Measurements from ENCODE around the gene KIF26B. TPM values are rescaled to one million over a fixed set of nuclear protein-coding genes. Genes with fewer than 3 reads are reported as not detected.

Gene KIF26B
- total RNA-seq, 3 donors from 2014 or later (not counting 1 experiment from before 2014, with no cell fraction given) = 0.16 to 0.96 (median 0.18) TPM

DNA sequence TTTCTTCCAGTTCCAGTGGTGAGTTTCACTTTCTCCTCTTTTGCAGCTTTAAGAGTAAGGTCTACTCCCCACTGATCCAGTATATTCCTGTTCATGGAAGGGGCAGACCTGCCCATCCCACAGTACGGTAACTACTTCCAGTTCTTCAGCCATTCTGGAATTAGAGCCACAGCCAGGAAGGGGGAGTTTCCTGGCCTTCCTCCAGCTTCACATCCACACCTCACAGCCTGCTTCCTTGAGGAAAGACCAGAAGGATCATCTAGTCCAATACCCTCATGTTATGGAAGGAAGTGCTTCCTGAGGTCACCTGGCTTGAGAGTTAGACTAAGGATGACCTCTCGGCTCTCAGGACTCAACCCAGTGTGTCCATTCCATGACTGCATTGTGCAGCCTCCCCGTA lies 597.8 kb downstream of the KIF26B start:
- Histone ChIP-seq H3K27me3 (ENCODE audit: control insufficient read depth, insufficient read depth, low read length) (no peaks in the 10 kb centered on the region), H3K9me3 (ENCODE audit: control insufficient read depth, insufficient read depth, low read length) (no peaks in the 10 kb centered on the region), H3K4me1 (ENCODE audit: control insufficient read depth, insufficient read depth, low read length) (no peaks in the 10 kb centered on the region), H3K36me3 (ENCODE audit: control insufficient read depth, insufficient read depth, low read length) (peaks cover 2% of the 10 kb centered on the region), H3K4me3 (ENCODE audit: low read length) (no peak overlapping the region), H3K27ac (ENCODE audit: low read length) (no peak overlapping the region)
- ATAC-seq = no peak
- Mint-ChIP-seq H3K4me1 (peaks cover 14 to 25% of the 10 kb centered on the region in 2 donors), H3K4me3 (no peak overlapping the region), H3K27ac (no peak overlapping the region), H3K27me3 (ENCODE audit: low read depth in 2 of 2) (no peaks in the 10 kb centered on the region), H3K9me3 (peaks cover 7 to 12% of the 10 kb centered on the region in 2 donors), H3K36me3 (peaks cover 20% of the 10 kb centered on the region)
- 91% methylated on average over 3 of the region's 3 CpGs for WGBS (ENCODE audit: insufficient coverage)
- no peak for DNase-seq
- intact Hi-C loops (cut with micrococcal nuclease) = no loop called here
- TF ChIP-seq, protein P1, sequence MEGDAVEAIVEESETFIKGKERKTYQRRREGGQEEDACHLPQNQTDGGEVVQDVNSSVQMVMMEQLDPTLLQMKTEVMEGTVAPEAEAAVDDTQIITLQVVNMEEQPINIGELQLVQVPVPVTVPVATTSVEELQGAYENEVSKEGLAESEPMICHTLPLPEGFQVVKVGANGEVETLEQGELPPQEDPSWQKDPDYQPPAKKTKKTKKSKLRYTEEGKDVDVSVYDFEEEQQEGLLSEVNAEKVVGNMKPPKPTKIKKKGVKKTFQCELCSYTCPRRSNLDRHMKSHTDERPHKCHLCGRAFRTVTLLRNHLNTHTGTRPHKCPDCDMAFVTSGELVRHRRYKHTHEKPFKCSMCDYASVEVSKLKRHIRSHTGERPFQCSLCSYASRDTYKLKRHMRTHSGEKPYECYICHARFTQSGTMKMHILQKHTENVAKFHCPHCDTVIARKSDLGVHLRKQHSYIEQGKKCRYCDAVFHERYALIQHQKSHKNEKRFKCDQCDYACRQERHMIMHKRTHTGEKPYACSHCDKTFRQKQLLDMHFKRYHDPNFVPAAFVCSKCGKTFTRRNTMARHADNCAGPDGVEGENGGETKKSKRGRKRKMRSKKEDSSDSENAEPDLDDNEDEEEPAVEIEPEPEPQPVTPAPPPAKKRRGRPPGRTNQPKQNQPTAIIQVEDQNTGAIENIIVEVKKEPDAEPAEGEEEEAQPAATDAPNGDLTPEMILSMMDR (IDR thresholded peaks at IDR 0.05) = no peak

DNA sequence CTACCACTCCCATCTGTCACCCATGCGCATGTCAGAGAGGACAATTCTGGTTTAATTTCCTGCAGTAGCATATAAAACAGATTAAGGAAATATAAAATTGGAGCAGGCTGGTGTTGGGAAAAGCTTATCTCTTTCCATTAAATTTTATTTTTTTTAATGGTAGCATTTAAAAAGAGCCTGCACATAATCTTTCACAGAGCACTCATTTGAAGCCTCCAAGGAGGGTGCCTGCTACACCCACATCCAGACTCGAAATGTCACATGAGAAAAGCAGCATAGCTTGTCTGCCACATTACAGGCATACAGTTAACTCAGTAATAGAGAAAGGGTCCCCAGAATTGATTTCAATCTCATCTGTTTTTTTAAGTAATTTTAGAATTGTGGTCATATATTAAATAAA lies 599.0 kb downstream of the KIF26B start:
- Mint-ChIP-seq H3K27ac (no peak overlapping the region), H3K36me3 (peaks cover 20% of the 10 kb centered on the region), H3K9me3 (peaks cover 7 to 12% of the 10 kb centered on the region in 2 donors)

DNA sequence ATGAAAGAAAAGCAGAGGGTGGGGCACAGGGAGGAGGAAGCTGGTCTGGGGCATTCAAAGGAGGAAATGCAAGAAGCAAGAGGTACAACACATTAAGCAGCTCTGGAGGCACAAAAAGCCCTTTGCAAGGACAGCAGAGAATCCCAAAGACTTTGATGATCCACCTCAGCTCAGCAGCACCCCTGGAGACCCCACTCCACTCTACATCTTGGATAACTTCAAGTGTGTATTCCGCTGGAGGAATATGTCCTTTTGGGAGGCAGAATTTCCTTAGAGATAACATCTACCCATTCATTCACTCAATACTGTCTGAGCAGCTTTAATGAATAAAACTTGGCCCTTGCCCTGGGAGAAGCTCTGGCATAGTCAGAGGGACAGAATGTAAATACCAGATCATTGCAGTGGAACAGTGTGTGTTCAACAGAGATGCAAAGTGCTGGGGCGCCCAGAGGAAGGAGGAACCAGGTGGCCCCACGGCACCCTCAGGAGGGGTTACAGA lies 599.7 kb downstream of the KIF26B start:
- ATAC-seq (no peak), DNase-seq (no peak)
- intact Hi-C loops (cut with micrococcal nuclease) = no loop called here
- H3K27ac Mint-ChIP-seq = no peak overlapping the region
- H3K4me1 Mint-ChIP-seq = peaks cover 14 to 25% of the 10 kb centered on the region in 2 donors
- WGBS (ENCODE audit: insufficient coverage) = 88% methylated on average over 3 of the region's 3 CpGs
- no peaks in the 10 kb centered on the region for H3K9me3 ChIP-seq (ENCODE audit: control insufficient read depth, insufficient read depth, low read length)
- H3K36me3 Mint-ChIP-seq = peaks cover 20% of the 10 kb centered on the region
- no peak overlapping the region for H3K4me3 ChIP-seq (ENCODE audit: low read length)
- H3K4me1 ChIP-seq (ENCODE audit: control insufficient read depth, insufficient read depth, low read length) = no peaks in the 10 kb centered on the region
- H3K9me3 Mint-ChIP-seq = peaks cover 7 to 12% of the 10 kb centered on the region in 2 donors
- no peak overlapping the region for H3K27ac ChIP-seq (ENCODE audit: low read length)
- no peaks in the 10 kb centered on the region for H3K27me3 ChIP-seq (ENCODE audit: control insufficient read depth, insufficient read depth, low read length)
- peaks cover 2% of the 10 kb centered on the region for H3K36me3 ChIP-seq (ENCODE audit: control insufficient read depth, insufficient read depth, low read length)
- no peak overlapping the region for H3K4me3 Mint-ChIP-seq
- TF ChIP-seq, protein P1 (IDR thresholded peaks at IDR 0.05) = no peak
- no peaks in the 10 kb centered on the region for H3K27me3 Mint-ChIP-seq (ENCODE audit: low read depth in 2 of 2)

More for the DNA sequence above, 599.0 kb downstream of the KIF26B start:
- WGBS (ENCODE audit: insufficient coverage) = 100% methylated on average over 1 of the region's 2 CpGs
- Histone ChIP-seq H3K4me1 (ENCODE audit: control insufficient read depth, insufficient read depth, low read length) (no peaks in the 10 kb centered on the region), H3K27ac (ENCODE audit: low read length) (no peak overlapping the region), H3K27me3 (ENCODE audit: control insufficient read depth, insufficient read depth, low read length) (no peaks in the 10 kb centered on the region), H3K36me3 (ENCODE audit: control insufficient read depth, insufficient read depth, low read length) (peaks cover 2% of the 10 kb centered on the region), H3K4me3 (ENCODE audit: low read length) (no peak overlapping the region), H3K9me3 (ENCODE audit: control insufficient read depth, insufficient read depth, low read length) (no peaks in the 10 kb centered on the region)
- Mint-ChIP-seq H3K27me3 (ENCODE audit: low read depth in 2 of 2) (no peaks in the 10 kb centered on the region), H3K4me1 (peaks cover 14 to 25% of the 10 kb centered on the region in 2 donors), H3K4me3 (no peak overlapping the region)
- DNase-seq (no peak), ATAC-seq (no peak)
- TF ChIP-seq, protein P1 (IDR thresholded peaks at IDR 0.05) = no peak
- intact Hi-C loops (cut with micrococcal nuclease) = no loop called here
